Skeletal muscle tissue (tissue), 4 donors: ENCODE data around the gene GDPD2. TPM values are rescaled to one million over a fixed set of nuclear protein-coding genes. Genes with fewer than 3 reads are reported as not detected.

Experiments
- H3K27ac ChIP-seq: one replicate; pipeline ENCODE4 v1.7.0; 2013; ENCODE audit warnings: mild to moderate bottlenecking, low read depth, low read length, inconsistent platforms
- H3K27me3 ChIP-seq, 3 donors: one replicate each; pipeline ENCODE4 v1.7.0; 2013; ENCODE audit warnings: low read length in 3 of 3; ENCODE audit not compliant: control insufficient read depth in 3 of 3, insufficient read depth in 3 of 3
- H3K36me3 ChIP-seq, 3 donors: one replicate each; pipeline ENCODE4 v1.7.0; 2013; ENCODE audit warnings: low read length in 3 of 3; ENCODE audit not compliant: control insufficient read depth in 3 of 3, insufficient read depth in 3 of 3
- H3K4me1 ChIP-seq, 3 donors: one replicate each; pipeline ENCODE4 v1.7.0; 2013; ENCODE audit warnings: low read length in 3 of 3, mild to moderate bottlenecking in 3 of 3; ENCODE audit not compliant: control insufficient read depth in 3 of 3, insufficient read depth in 3 of 3
- H3K4me3 ChIP-seq, 3 donors: one replicate each; pipeline ENCODE4 v1.7.0; 2013; ENCODE audit warnings: low read length in 3 of 3
- H3K9ac ChIP-seq, 3 donors: one replicate each; pipeline ENCODE4 v1.7.0; 2013; ENCODE audit warnings: low read length in 3 of 3, mild to moderate bottlenecking in 3 of 3, moderate library complexity in 2 of 3, low read depth in 1 of 3
- H3K9me3 ChIP-seq, 3 donors: one replicate each; pipeline ENCODE4 v1.7.0; 2013; ENCODE audit warnings: low read length in 3 of 3; ENCODE audit not compliant: control insufficient read depth in 3 of 3
- total RNA-seq: library from RNA; depleted of rRNA; stranded (reverse); fragments of >200 nt; gene quantifications from one replicate; pipeline ENCODE4 v1.2.3, GENCODE V29; 2014
- donor health status: Osteomylitis.

The GDPD2 gene
- total RNA-seq, 1 donor from 2014 or later: not detected

- H3K27me3 ChIP-seq: peaks cover 0 to 9% (median 0%) of the 10 kb centered on the region in 3 donors
- H3K36me3 ChIP-seq: no peaks in the 10 kb centered on the region
- H3K4me3 ChIP-seq: no peak overlapping the region
- H3K4me1 ChIP-seq: peaks cover 7 to 18% (median 14%) of the 10 kb centered on the region in 3 donors
- H3K9ac ChIP-seq: no peak overlapping the region
- peak overlapping the region; percentile 99 for H3K27ac ChIP-seq
- H3K9me3 ChIP-seq: no peaks in the 10 kb centered on the region
These were observed 13.9 kb downstream of the GDPD2 start for GRCh38 chrX:70437011-70437410.

- Histone ChIP-seq H3K27ac (no peak overlapping the region), H3K36me3 (no peaks in the 10 kb centered on the region), H3K4me1 (peaks cover 7 to 18% (median 14%) of the 10 kb centered on the region in 3 donors), H3K27me3 (peaks cover 0 to 16% (median 0%) of the 10 kb centered on the region in 3 donors), H3K9me3 (no peaks in the 10 kb centered on the region), H3K4me3 (no peak overlapping the region), H3K9ac (no peak overlapping the region)
These were observed 15.0 kb downstream of the GDPD2 start for GRCh38 chrX:70437921-70438665.

GRCh38 chrX:70439016-70439415 lies 15.9 kb downstream of the GDPD2 start:
- H3K27me3 ChIP-seq: peaks cover 2 to 22% (median 5%) of the 10 kb centered on the region in 3 donors
- no peaks in the 10 kb centered on the region for H3K9me3 ChIP-seq
- no peak overlapping the region for H3K4me3 ChIP-seq
- no peaks in the 10 kb centered on the region for H3K36me3 ChIP-seq
- peaks cover 7 to 15% (median 9%) of the 10 kb centered on the region in 3 donors for H3K4me1 ChIP-seq
- no peak overlapping the region for H3K27ac ChIP-seq
- no peak overlapping the region for H3K9ac ChIP-seq

GRCh38 chrX:70442224-70442623 lies 19.1 kb downstream of the GDPD2 start:
- H3K4me3 ChIP-seq: no peak overlapping the region
- H3K27ac ChIP-seq: no peak overlapping the region
- H3K36me3 ChIP-seq: no peaks in the 10 kb centered on the region
- H3K27me3 ChIP-seq: peaks cover 15 to 38% (median 15%) of the 10 kb centered on the region in 3 donors
- H3K4me1 ChIP-seq: no peaks in the 10 kb centered on the region
- H3K9me3 ChIP-seq: no peaks in the 10 kb centered on the region
- H3K9ac ChIP-seq: no peak overlapping the region

GRCh38 chrX:70444326-70444945 lies 21.3 kb downstream of the GDPD2 start, which contains the start of gene DLG3:
Gene DLG3 (plus strand): TSS chrX:70444835. CDS start chrX:70445202, 367 bp downstream.
- no peak within 1 kb of the TSS for H3K9ac ChIP-seq

GRCh38 chrX:70444946-70445656 lies 22.0 kb downstream of the GDPD2 start:
- H3K9ac ChIP-seq: no peak overlapping the region
- H3K27ac ChIP-seq: no peak overlapping the region
- no peaks in the 10 kb centered on the region for H3K36me3 ChIP-seq
- peak overlapping the region in 1 of 3 donors; percentile 13 for H3K4me3 ChIP-seq
- H3K4me1 ChIP-seq: no peaks in the 10 kb centered on the region
- peaks cover 15 to 38% (median 15%) of the 10 kb centered on the region in 3 donors for H3K27me3 ChIP-seq
- H3K9me3 ChIP-seq: peaks cover 0 to 2% (median 0%) of the 10 kb centered on the region in 3 donors

More at GRCh38 chrX:70444326-70444945, 21.3 kb downstream of the GDPD2 start, which contains the start of gene DLG3:
- H3K4me3 ChIP-seq: peak within 1 kb of the TSS in 1 of 3 donors; percentile 13
- no peak within 1 kb of the TSS for H3K27ac ChIP-seq
- peaks cover 0 to 2% (median 0%) of the 10 kb centered on the region in 3 donors for H3K9me3 ChIP-seq
- H3K4me1 ChIP-seq: no peaks in the 10 kb centered on the region
- H3K27me3 ChIP-seq: peaks cover 15 to 38% (median 15%) of the 10 kb centered on the region in 3 donors
- no peaks in the 10 kb centered on the region for H3K36me3 ChIP-seq

- no peaks in the 10 kb centered on the region for H3K4me1 ChIP-seq
- no peak overlapping the region for H3K4me3 ChIP-seq
- H3K27ac ChIP-seq: no peak overlapping the region
- H3K27me3 ChIP-seq: peaks cover 15 to 38% (median 15%) of the 10 kb centered on the region in 3 donors
- peaks cover 0 to 2% (median 0%) of the 10 kb centered on the region in 3 donors for H3K9me3 ChIP-seq
- no peak overlapping the region for H3K9ac ChIP-seq
- no peaks in the 10 kb centered on the region for H3K36me3 ChIP-seq
These were observed 22.8 kb downstream of the GDPD2 start for GRCh38 chrX:70445951-70446350.

- H3K27me3 ChIP-seq: peaks cover 15 to 32% (median 15%) of the 10 kb centered on the region in 3 donors
- H3K4me1 ChIP-seq: no peaks in the 10 kb centered on the region
- no peak overlapping the region for H3K9ac ChIP-seq
- H3K36me3 ChIP-seq: no peaks in the 10 kb centered on the region
- H3K9me3 ChIP-seq: peaks cover 0 to 2% (median 0%) of the 10 kb centered on the region in 3 donors
- no peak overlapping the region for H3K27ac ChIP-seq
- no peak overlapping the region for H3K4me3 ChIP-seq
These were observed 23.6 kb downstream of the GDPD2 start for GRCh38 chrX:70446380-70447350.

GRCh38 chrX:70449457-70449966 lies 26.4 kb downstream of the GDPD2 start:
- H3K27ac ChIP-seq: no peak overlapping the region
- no peak overlapping the region for H3K4me3 ChIP-seq
- peaks cover 0 to 2% (median 0%) of the 10 kb centered on the region in 3 donors for H3K9me3 ChIP-seq
- no peak overlapping the region for H3K9ac ChIP-seq
- no peaks in the 10 kb centered on the region for H3K36me3 ChIP-seq
- H3K4me1 ChIP-seq: peaks cover 4 to 12% (median 11%) of the 10 kb centered on the region in 3 donors
- peaks cover 7 to 13% (median 10%) of the 10 kb centered on the region in 3 donors for H3K27me3 ChIP-seq
